GM21576 (cell line): Measurements from ENCODE around the gene SUPT4H1.

Experiments used
- ATAC-seq: cut with Tn5 transposase; IDR thresholded peaks from one replicate; pipeline ENCODE4 v1.9.1; 2021; ENCODE audit warnings: mild to moderate bottlenecking, moderate library complexity; ENCODE audit not compliant: unreplicated experiment

Gene SUPT4H1

GRCh38 chr17:58381124-58382035 lies 29.4 kb upstream of the SUPT4H1 start:
- ATAC-seq = no peak

- no peak for ATAC-seq
These were observed 28.5 kb upstream of the SUPT4H1 start for GRCh38 chr17:58380207-58381123.

- no peak for ATAC-seq
These were observed 27.5 kb upstream of the SUPT4H1 start for GRCh38 chr17:58379511-58379824.

- ATAC-seq = no peak
These were observed 26.9 kb upstream of the SUPT4H1 start for GRCh38 chr17:58378733-58379510.

- no peak for ATAC-seq
These were observed 25.7 kb upstream of the SUPT4H1 start for GRCh38 chr17:58377661-58378060.

GRCh38 chr17:58377093-58377601 lies 25.1 kb upstream of the SUPT4H1 start:
- no peak for ATAC-seq

- no peak for ATAC-seq
These were observed 24.5 kb upstream of the SUPT4H1 start for GRCh38 chr17:58376472-58377000.

- ATAC-seq = no peak
These were observed 23.8 kb upstream of the SUPT4H1 start for GRCh38 chr17:58375811-58376210.

- ATAC-seq = no peak
These were observed 23.3 kb upstream of the SUPT4H1 start for GRCh38 chr17:58375256-58375655.

GRCh38 chr17:58373923-58374322 lies 21.9 kb upstream of the SUPT4H1 start:
- no peak for ATAC-seq

GRCh38 chr17:58373003-58373402 lies 21.0 kb upstream of the SUPT4H1 start:
- no peak for ATAC-seq

GRCh38 chr17:58371300-58371950 lies 19.4 kb upstream of the SUPT4H1 start:
- ATAC-seq = no peak

- ATAC-seq = no peak
These were observed 18.7 kb upstream of the SUPT4H1 start for GRCh38 chr17:58370716-58371115.

GRCh38 chr17:58370309-58370708 lies 18.3 kb upstream of the SUPT4H1 start:
- no peak for ATAC-seq

- no peak for ATAC-seq
These were observed 17.4 kb upstream of the SUPT4H1 start for GRCh38 chr17:58369214-58370031.

- ATAC-seq = no peak
These were observed 16.8 kb upstream of the SUPT4H1 start for GRCh38 chr17:58368860-58369213.

- ATAC-seq = no peak
These were observed 15.5 kb upstream of the SUPT4H1 start for GRCh38 chr17:58367461-58367860.

- ATAC-seq = no peak
These were observed 14.1 kb upstream of the SUPT4H1 start for GRCh38 chr17:58365980-58366595.
